ENCODE measurements around the gene LYPD6B. TPM values are rescaled to one million over a fixed set of nuclear protein-coding genes. Genes with fewer than 3 reads are reported as not detected.

Gene LYPD6B
- total and polyA plus RNA-seq, 2 experiments from 2014 or later: 1.7 to 3.6 TPM

DNA sequence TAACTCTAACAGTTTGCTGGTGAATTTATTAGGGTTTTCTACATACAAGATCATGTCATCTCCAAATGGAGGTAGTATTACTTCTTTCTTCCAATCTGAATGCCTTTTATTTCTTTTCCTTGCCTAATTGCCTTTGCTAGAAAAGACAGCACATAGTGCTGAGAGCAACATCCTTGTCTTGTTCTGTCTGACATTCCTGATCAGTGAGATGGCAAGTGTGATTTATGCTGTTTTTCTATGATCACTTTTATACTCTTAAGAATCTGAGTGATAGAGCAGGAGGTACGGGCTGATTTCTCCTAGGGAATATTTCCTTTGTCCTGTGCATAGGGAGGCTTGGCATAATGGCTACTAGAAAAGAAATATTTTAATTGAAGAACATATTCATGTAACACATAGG lies 17.3 kb downstream of the LYPD6B start:
- no peaks in the 10 kb centered on the region for H3K4me1 Mint-ChIP-seq
- Histone ChIP-seq H3K27me3 (ENCODE audit: insufficient read depth) (no peaks in the 10 kb centered on the region), H3K4me3 (no peak overlapping the region), H3K27ac (ENCODE audit: low read depth) (no peak overlapping the region), H2AFZ (no peak overlapping the region), H3F3A (replicated peaks; ENCODE audit: low read depth) (no peaks in the 10 kb centered on the region), H3K4me1 (ENCODE audit: insufficient read depth) (no peaks in the 10 kb centered on the region), H3K9me2 (ENCODE audit: insufficient read depth) (no peaks in the 10 kb centered on the region), H3K4me2 (no peak overlapping the region), H3K79me2 (replicated peaks; ENCODE audit: insufficient read depth) (no peaks in the 10 kb centered on the region), H4K20me1 (replicated peaks; ENCODE audit: insufficient read depth) (no peaks in the 10 kb centered on the region), H3K36me3 (ENCODE audit: insufficient read depth) (no peaks in the 10 kb centered on the region)
- no peak for DNase-seq (ENCODE audit: low spot score)
- H3K36me3 Mint-ChIP-seq (ENCODE audit: low read depth): no peaks in the 10 kb centered on the region
- no peak overlapping the region for H3K4me3 Mint-ChIP-seq
- TF ChIP-seq ZNF331 (CRISPR knock-in tag; IDR thresholded peaks at IDR 0.05; ENCODE audit: low read depth) (no peak), JUNB (IDR thresholded peaks at IDR 0.05; ENCODE audit: unreplicated experiment) (no peak), EZH2 (IDR thresholded peaks at IDR 0.05; ENCODE audit: low read depth, unreplicated experiment) (no peak)
- TF ChIP-seq, protein P1, sequence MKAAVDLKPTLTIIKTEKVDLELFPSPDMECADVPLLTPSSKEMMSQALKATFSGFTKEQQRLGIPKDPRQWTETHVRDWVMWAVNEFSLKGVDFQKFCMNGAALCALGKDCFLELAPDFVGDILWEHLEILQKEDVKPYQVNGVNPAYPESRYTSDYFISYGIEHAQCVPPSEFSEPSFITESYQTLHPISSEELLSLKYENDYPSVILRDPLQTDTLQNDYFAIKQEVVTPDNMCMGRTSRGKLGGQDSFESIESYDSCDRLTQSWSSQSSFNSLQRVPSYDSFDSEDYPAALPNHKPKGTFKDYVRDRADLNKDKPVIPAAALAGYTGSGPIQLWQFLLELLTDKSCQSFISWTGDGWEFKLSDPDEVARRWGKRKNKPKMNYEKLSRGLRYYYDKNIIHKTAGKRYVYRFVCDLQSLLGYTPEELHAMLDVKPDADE (IDR thresholded peaks at IDR 0.05): no peak
- peaks cover 2% of the 10 kb centered on the region for H3K27me3 Mint-ChIP-seq (ENCODE audit: insufficient read depth, low read depth, poor library complexity)
- no peaks in the 10 kb centered on the region for H3K9me3 Mint-ChIP-seq
- ATAC-seq: no peak
- no peak overlapping the region for H3K27ac Mint-ChIP-seq

- no peak for DNase-seq (ENCODE audit: low spot score)
- H3K27ac Mint-ChIP-seq: no peak overlapping the region
- TF ChIP-seq EZH2 (IDR thresholded peaks at IDR 0.05; ENCODE audit: low read depth, unreplicated experiment) (no peak), CREB1 (CRISPR knock-in tag; IDR thresholded peaks at IDR 0.05; ENCODE audit: low read depth) (no peak), ZNF331 (CRISPR knock-in tag; IDR thresholded peaks at IDR 0.05; ENCODE audit: low read depth) (no peak), POLR2AphosphoS5 (IDR thresholded peaks at IDR 0.05; ENCODE audit: low read depth) (no peak), NANOG (IDR thresholded peaks at IDR 0.05; ENCODE audit: borderline replicate concordance) (no peak), JUNB (IDR thresholded peaks at IDR 0.05; ENCODE audit: unreplicated experiment) (no peak), ZNF114 (CRISPR knock-in tag; IDR thresholded peaks at IDR 0.05) (no peak), ZNF462 (CRISPR knock-in tag; IDR thresholded peaks at IDR 0.05) (no peak), EZH2phosphoT487 (IDR thresholded peaks at IDR 0.05; ENCODE audit: unreplicated experiment) (no peak)
- TF ChIP-seq, protein P2, sequence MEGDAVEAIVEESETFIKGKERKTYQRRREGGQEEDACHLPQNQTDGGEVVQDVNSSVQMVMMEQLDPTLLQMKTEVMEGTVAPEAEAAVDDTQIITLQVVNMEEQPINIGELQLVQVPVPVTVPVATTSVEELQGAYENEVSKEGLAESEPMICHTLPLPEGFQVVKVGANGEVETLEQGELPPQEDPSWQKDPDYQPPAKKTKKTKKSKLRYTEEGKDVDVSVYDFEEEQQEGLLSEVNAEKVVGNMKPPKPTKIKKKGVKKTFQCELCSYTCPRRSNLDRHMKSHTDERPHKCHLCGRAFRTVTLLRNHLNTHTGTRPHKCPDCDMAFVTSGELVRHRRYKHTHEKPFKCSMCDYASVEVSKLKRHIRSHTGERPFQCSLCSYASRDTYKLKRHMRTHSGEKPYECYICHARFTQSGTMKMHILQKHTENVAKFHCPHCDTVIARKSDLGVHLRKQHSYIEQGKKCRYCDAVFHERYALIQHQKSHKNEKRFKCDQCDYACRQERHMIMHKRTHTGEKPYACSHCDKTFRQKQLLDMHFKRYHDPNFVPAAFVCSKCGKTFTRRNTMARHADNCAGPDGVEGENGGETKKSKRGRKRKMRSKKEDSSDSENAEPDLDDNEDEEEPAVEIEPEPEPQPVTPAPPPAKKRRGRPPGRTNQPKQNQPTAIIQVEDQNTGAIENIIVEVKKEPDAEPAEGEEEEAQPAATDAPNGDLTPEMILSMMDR (conservative IDR thresholded peaks at IDR 0.05; ENCODE audit: low read depth in 2 of 2): no peak
- TF ChIP-seq, protein P1 (IDR thresholded peaks at IDR 0.05): no peak
Observed at GRCh38 chr2:149056541-149057255, 18.2 kb downstream of the LYPD6B start.

More at GRCh38 chr2:149056541-149057255, 18.2 kb downstream of the LYPD6B start:
- Mint-ChIP-seq H3K9me3 (no peaks in the 10 kb centered on the region), H3K27me3 (ENCODE audit: insufficient read depth, low read depth, poor library complexity) (peaks cover 2% of the 10 kb centered on the region), H3K36me3 (ENCODE audit: low read depth) (no peaks in the 10 kb centered on the region), H3K4me1 (no peaks in the 10 kb centered on the region), H3K4me3 (no peak overlapping the region)
- Histone ChIP-seq H3F3A (replicated peaks; ENCODE audit: low read depth) (no peaks in the 10 kb centered on the region), H3K4me3 (no peak overlapping the region), H3K27ac (ENCODE audit: low read depth) (no peak overlapping the region), H3K79me2 (replicated peaks; ENCODE audit: insufficient read depth) (no peaks in the 10 kb centered on the region), H3K27me3 (ENCODE audit: insufficient read depth) (no peaks in the 10 kb centered on the region), H4K20me1 (replicated peaks; ENCODE audit: insufficient read depth) (no peaks in the 10 kb centered on the region), H3K4me2 (no peak overlapping the region), H3K4me1 (ENCODE audit: insufficient read depth) (no peaks in the 10 kb centered on the region), H3K9me2 (ENCODE audit: insufficient read depth) (no peaks in the 10 kb centered on the region), H3K36me3 (ENCODE audit: insufficient read depth) (no peaks in the 10 kb centered on the region), H2AFZ (no peak overlapping the region)
- ATAC-seq: no peak
